ENCODE data around the gene COMP. TPM values are rescaled to one million over a fixed set of nuclear protein-coding genes. Genes with fewer than 3 reads are reported as not detected.

The COMP gene
- total RNA-seq, 1 experiment from 2014 or later = not detected

- no peaks in the 10 kb centered on the region for H3K27me3 Mint-ChIP-seq (ENCODE audit: unreplicated experiment)
- peaks cover 5% of the 10 kb centered on the region for H3K36me3 Mint-ChIP-seq (ENCODE audit: insufficient read depth, unreplicated experiment)
- intact Hi-C loops (cut with micrococcal nuclease; ENCODE audit: unreplicated experiment) = no loop called here
- no peaks in the 10 kb centered on the region for H3K9me3 Mint-ChIP-seq (ENCODE audit: low read depth, unreplicated experiment)
- CTCF ChIA-PET = no interaction called here
- BruUV-seq (replicated peaks) = no TSS peak
- no peak for DNase-seq
- no peak overlapping the region for H3K27ac Mint-ChIP-seq (ENCODE audit: unreplicated experiment)
- H3K4me1 Mint-ChIP-seq (ENCODE audit: low read depth, unreplicated experiment) = no peaks in the 10 kb centered on the region
- H3K4me3 Mint-ChIP-seq (ENCODE audit: low read depth, unreplicated experiment) = no peak overlapping the region
- no peak for TF ChIP-seq CTCF (IDR thresholded peaks at IDR 0.05; ENCODE audit: unreplicated experiment)
These were observed 20.3 kb downstream of the COMP start for GRCh38 chr19:18770663-18771327.

- Mint-ChIP-seq H3K9me3 (ENCODE audit: low read depth, unreplicated experiment) (no peaks in the 10 kb centered on the region), H3K36me3 (ENCODE audit: insufficient read depth, unreplicated experiment) (peaks cover 5% of the 10 kb centered on the region), H3K27ac (ENCODE audit: unreplicated experiment) (no peak overlapping the region), H3K4me3 (ENCODE audit: low read depth, unreplicated experiment) (no peak overlapping the region), H3K4me1 (ENCODE audit: low read depth, unreplicated experiment) (no peaks in the 10 kb centered on the region), H3K27me3 (ENCODE audit: unreplicated experiment) (no peaks in the 10 kb centered on the region)
- CTCF ChIA-PET = no interaction called here
- BruUV-seq (replicated peaks) = no TSS peak
- no peak for DNase-seq
- intact Hi-C loops (cut with micrococcal nuclease; ENCODE audit: unreplicated experiment) = no loop called here
- TF ChIP-seq CTCF (IDR thresholded peaks at IDR 0.05; ENCODE audit: unreplicated experiment) = no peak
These were observed 21.0 kb downstream of the COMP start for GRCh38 chr19:18769989-18770528.

- Mint-ChIP-seq H3K27me3 (ENCODE audit: unreplicated experiment) (no peaks in the 10 kb centered on the region), H3K36me3 (ENCODE audit: insufficient read depth, unreplicated experiment) (peaks cover 4% of the 10 kb centered on the region), H3K9me3 (ENCODE audit: low read depth, unreplicated experiment) (no peaks in the 10 kb centered on the region), H3K27ac (ENCODE audit: unreplicated experiment) (no peak overlapping the region), H3K4me1 (ENCODE audit: low read depth, unreplicated experiment) (no peaks in the 10 kb centered on the region), H3K4me3 (ENCODE audit: low read depth, unreplicated experiment) (no peak overlapping the region)
- DNase-seq = no peak
- intact Hi-C loops (cut with micrococcal nuclease; ENCODE audit: unreplicated experiment) = no loop called here
- CTCF ChIA-PET = interaction anchor here (0.5 kb wide), 1 partner anchor 35 kb away, joined by 8 read pairs; no protein-coding TSS in a partner anchor
- no peak for TF ChIP-seq CTCF (IDR thresholded peaks at IDR 0.05; ENCODE audit: unreplicated experiment)
- no TSS peak for BruUV-seq (replicated peaks)
These were observed 21.9 kb downstream of the COMP start for GRCh38 chr19:18768997-18769891.

GRCh38 chr19:18768046-18768771, 22.9 kb downstream of the COMP start:
- no peaks in the 10 kb centered on the region for H3K27me3 Mint-ChIP-seq (ENCODE audit: unreplicated experiment)
- no peak overlapping the region for H3K4me3 Mint-ChIP-seq (ENCODE audit: low read depth, unreplicated experiment)
- no peaks in the 10 kb centered on the region for H3K36me3 Mint-ChIP-seq (ENCODE audit: insufficient read depth, unreplicated experiment)
- TF ChIP-seq CTCF (IDR thresholded peaks at IDR 0.05; ENCODE audit: unreplicated experiment) = no peak
- H3K4me1 Mint-ChIP-seq (ENCODE audit: low read depth, unreplicated experiment) = no peaks in the 10 kb centered on the region
- DNase-seq = no peak
- no peak overlapping the region for H3K27ac Mint-ChIP-seq (ENCODE audit: unreplicated experiment)
- intact Hi-C loops (cut with micrococcal nuclease; ENCODE audit: unreplicated experiment) = no loop called here
- CTCF ChIA-PET = interaction anchor here (0.5 kb wide), 1 partner anchor 34 kb away, joined by 8 read pairs; no protein-coding TSS in a partner anchor
- no TSS peak for BruUV-seq (replicated peaks)
- H3K9me3 Mint-ChIP-seq (ENCODE audit: low read depth, unreplicated experiment) = no peaks in the 10 kb centered on the region

Data from Calu3 (cell line).